GM21526 (cell line): ENCODE results near the gene RSPH1.

Source experiments
- ATAC-seq: cut with Tn5 transposase; IDR thresholded peaks from one replicate; pipeline ENCODE4 v1.9.1; 2021; ENCODE audit warnings: moderate library complexity; ENCODE audit not compliant: unreplicated experiment, low FRiP score

Gene RSPH1

DNA sequence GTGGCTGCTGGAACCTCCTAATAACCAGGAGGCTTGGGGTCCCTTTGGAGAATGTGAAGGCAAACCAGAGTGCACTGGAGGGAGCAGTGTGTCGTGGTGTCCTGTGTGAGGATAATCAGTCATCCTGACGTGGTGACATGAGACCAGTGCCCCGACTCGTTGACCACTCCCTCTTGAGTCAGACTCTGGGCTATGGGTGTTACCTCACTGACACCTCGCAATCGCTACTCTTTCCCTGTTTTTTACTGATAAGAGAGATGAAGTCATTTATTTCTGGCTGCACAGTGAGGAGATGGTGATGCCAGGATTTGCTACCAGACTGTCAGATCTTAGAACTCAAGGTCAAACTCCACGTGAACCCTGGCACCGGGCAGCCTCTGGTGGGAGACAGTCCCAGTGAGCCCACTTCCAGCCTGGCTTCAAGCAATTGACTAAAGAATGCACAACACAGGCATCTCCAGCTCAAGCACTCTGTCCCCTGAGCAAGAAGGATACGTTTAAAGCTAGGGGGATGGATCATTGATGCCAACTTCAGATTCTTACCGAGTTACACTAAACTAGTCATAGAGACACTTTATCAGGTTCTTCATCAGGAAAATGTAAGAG is 62.0 kb downstream of the RSPH1 start:
- no peak for ATAC-seq

- ATAC-seq, result no peak
Observed at GRCh38 chr21:42432695-42433094, 63.3 kb downstream of the RSPH1 start.

GRCh38 chr21:42431196-42431595 is 64.8 kb downstream of the RSPH1 start:
- ATAC-seq, result no peak

GRCh38 chr21:42430521-42430920 is 65.5 kb downstream of the RSPH1 start:
- ATAC-seq, result no peak

DNA sequence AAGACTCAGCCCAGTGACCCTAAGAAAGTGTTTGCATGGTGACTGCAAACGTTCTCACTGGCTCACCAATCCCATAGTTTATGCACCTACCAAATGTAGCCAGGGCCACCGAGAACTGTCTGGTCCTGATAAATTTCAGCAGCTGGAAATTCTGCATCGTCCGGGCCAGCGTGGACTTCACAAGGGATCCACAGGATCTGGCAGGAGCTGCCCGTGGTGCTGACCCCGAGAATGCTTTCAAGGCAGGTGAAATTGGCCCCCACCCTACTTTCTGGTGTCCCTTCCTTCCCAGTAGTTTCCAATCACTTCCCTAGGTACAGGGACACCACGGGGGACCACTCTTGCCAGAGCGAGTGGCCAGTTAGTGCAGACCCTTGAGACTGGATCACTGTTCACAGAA is 66.2 kb downstream of the RSPH1 start:
- ATAC-seq, result no peak

DNA sequence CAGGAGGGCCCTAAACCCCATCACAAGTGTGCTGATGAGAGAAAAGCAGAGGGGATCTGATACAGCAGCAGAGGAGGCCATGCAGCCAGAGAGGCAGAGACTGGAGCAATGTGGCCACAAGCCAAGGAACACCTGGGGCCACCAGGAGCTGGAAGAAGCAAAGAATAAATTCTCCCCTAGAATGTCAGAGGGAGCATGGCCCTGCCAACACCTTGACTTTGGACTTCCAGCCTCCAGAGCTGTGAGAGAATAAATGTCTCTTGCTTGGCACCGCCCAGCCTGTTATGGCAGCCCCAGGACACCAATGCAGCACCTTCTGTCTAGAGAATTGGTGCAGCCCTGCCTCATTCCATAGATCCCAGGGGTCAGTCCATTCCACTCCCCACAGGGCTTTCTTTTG is 67.0 kb downstream of the RSPH1 start:
- ATAC-seq, result no peak

DNA sequence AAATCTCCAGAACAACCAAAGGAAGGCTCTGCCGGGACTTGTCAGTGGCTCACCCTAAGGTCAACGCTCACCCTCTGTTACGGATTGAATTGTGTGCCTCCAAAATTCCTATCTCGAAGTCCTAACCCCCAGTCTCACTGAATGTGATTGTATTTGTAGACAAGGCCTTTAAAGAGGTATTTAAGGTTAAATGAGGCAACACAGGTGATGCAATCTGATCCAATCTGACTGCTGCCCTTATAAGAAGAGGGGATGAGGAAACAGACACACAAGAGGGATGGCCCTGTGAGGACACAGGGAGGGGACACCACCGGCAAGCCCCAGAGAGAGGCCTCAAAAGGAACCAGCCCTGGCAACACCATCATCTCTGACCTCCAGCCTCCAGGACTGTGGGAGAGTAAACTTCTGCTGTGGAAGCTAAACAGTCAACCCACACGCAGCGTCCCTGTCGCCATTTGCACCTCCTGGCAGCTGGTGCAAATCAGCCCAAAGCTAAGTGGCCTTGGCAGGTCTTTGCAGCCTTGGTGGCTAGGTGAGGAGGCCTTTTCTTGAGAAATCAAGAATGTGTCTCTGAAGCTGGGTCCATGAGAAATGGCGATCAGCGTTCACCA is 68.1 kb downstream of the RSPH1 start:
- ATAC-seq, result no peak

- ATAC-seq, result no peak
Observed at GRCh38 chr21:42426876-42427480, 69.0 kb downstream of the RSPH1 start.

DNA sequence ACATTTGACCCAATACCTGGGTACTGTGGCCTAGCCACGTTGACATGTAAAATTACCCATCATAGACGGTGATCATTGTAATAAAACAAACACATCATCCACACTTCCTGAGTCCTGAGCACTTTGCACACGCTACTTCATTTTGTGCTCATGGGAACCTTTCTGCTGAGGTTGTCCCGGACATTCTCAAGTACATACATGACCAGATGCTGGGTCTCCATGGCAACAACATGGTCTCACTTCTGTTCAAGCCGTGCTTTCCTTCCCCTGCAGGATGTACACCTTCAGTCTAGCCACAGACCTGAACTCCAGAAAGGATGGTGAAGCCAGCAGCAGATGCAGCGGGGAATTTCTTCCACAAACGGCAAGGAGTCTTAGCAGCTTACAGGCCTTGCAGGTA is 69.6 kb downstream of the RSPH1 start:
- no peak for ATAC-seq

GRCh38 chr21:42425591-42425990 is 70.4 kb downstream of the RSPH1 start:
- no peak for ATAC-seq

GRCh38 chr21:42424914-42425541 is 71.0 kb downstream of the RSPH1 start:
- no peak for ATAC-seq

- no peak for ATAC-seq
Observed at GRCh38 chr21:42423685-42424084, 72.3 kb downstream of the RSPH1 start.

DNA sequence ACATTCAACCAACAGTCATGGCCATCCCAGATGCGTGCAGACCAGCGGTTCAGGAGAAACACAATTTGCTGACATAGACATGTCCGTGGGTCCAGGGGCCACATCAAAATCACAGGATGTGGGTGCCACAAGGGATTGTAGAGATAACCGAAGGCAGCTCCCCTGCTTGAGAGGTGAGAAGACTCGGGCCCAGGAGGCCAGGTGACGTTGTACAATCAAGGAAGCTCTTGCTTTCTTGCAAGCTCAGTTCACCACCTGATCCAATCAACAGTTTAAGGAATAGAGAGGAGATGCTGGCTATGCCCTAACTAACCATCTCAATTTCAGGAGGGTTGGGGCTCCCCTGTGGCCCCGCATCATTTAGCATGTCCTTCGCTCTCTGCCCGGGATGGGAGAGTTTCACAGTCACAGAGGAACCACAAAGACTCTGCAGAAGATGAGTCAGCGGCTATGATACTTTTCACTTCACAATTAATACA is 72.8 kb downstream of the RSPH1 start:
- no peak for ATAC-seq
